SK-N-MC (cell line): ENCODE measurements around the gene AOPEP.

Experiments
- EZH2 ChIP-seq: fragments of 200-600 bp; sonication (generic); IDR thresholded peaks from one replicate; pipeline ENCODE4 v1.6.1; 2017; ENCODE audit warnings: antibody characterized with exemption
- FOXP2 ChIP-seq: optimal IDR thresholded peaks from 2 replicates; pipeline ENCODE3; 2011; ENCODE audit warnings: mild to moderate bottlenecking, moderate library complexity; ENCODE audit not compliant: insufficient read depth; ENCODE audit errors: extremely low read length, control extremely low read depth
- POLR2AphosphoS5 ChIP-seq: IDR thresholded peaks from 2 replicates; pipeline ENCODE4 v1.6.1; 2012; ENCODE audit warnings: mild to moderate bottlenecking, low read depth, low read length, borderline replicate concordance

DNA sequence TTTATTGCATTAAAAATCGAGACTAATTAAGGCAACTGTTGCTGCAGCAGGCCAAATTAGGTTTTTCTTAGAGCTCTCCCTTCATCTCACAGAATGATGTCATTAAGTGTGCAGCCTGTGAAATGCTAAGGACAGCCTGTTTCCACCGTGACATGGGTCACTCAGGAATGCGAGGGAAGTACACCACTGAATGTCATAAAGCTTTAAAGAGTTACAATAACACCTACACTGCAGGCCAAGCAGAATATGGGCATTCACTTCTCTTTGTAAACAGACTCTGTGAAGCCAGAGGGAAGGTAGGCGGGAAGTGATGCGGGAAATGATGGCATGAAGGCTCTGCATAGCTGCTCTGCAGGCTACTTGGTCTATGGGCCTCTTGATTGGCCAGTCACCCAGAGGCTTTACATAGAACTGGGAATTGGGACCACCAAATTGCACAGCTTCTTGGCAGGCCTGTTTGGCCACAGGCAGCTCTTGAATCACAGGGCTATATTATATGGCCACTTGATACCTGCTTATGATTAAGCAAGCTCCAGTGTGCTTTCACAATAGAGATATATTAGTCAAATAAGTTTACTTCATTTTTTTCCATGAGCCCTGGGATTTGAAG lies 28.4 kb upstream of the AOPEP start:
- no peak for TF ChIP-seq EZH2
- no peak for TF ChIP-seq POLR2AphosphoS5
- TF ChIP-seq FOXP2, result no peak
